CD4-positive, alpha-beta T cell treated with Interleukin-15 for 1 hour (primary cell): ENCODE results near the gene JAZF1.

Experiments
- DNase-seq: peaks from one replicate; pipeline ENCODE4 v3.0.0-alpha.2; 2020

The JAZF1 gene

GRCh38 chr7:27999829-28000228 lies 180.8 kb downstream of the JAZF1 start:
- DNase-seq: no peak

DNA sequence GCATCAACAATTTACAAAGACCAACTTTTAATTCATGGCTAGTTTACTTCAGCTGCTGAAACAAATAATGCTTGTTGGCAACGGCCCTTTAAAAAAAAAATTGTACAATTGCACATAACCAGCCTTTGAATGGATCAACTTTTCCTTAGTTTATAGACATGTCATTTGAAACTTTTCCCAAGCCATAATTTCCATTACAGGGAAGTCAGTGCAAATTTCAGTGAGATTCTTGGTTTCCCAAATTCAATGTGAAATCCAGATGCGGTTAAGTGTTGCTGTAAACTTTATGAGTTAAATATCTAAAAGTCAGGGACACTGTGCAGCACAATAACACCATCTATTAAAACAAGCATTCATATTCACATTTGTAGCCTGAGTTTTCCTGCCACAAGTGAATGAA lies 182.2 kb downstream of the JAZF1 start:
- no peak for DNase-seq

- DNase-seq: no peak
Measured at GRCh38 chr7:27997188-27997707, 183.3 kb downstream of the JAZF1 start.

DNA sequence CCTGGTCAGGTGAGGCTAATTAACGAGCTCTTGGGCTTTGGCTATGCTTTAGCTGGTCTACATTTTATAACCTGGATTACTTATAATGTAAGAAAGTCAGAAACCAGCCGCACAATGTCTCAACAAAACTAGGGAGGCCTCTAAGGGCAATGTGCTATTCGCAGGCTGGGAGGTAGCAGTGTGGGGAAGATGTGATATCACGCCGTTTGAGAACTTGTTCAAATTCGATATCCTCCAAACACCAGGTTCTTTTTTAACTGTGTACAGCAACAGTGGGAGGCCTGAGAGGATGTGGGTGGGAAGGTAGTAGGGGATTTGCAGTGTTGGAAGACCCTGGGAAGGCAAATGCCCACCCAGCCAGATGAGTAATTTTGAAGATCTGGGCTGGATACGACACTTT lies 184.5 kb downstream of the JAZF1 start:
- no peak for DNase-seq

GRCh38 chr7:27995228-27995627 lies 185.4 kb downstream of the JAZF1 start:
- DNase-seq: no peak

DNA sequence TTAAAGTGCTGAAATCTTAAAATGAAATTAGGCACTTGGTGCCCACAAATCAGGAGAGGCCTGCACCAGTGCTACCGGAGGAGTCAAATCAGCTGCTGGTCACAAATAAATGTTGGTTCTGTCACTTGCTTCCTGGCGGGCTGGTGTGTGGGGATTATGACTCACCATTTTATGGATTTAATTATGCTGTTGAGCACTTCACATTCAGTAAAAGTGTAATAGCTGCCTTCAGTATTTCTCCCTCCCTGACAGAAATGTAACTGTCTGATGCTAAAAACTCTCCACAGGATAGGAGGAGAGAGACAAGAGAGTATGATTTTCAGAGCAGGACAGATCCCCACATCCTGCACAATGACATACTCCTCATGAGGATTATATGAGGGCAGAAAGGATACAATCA lies 186.0 kb downstream of the JAZF1 start:
- DNase-seq: no peak

DNA sequence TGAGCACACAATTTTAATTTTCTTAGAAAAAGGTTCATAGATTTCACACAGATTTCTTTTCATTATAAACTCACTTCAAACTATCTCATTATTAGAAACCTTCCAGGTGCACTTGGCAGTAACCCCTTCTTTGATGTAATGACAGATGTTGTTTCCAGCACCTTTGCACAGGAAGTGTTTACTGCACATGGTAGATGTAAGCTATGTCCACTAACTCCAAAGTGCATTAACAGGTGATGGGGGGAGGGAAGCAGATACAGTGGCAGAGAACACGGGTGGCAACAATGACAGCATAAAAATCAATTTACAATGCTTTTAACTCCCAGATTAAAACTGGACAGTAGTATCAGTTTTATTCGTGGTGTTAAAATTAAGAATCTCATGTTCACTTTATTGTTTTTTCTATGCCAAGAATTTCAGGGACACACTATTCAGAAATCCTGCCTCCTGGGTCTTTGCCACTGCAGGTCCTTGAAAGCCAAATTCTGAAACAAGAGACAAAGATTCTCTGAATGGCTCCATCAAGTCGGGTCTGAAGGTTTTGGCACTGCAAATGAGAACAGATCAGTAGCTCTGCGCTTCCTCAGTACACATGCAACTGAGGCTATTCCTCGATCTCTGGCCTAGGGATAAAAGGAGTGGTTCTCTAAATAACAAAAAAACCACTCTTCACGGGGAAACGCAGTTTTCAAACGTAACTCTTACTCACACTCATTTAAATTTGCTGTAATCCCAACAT lies 187.7 kb downstream of the JAZF1 start:
- no peak for DNase-seq

DNA sequence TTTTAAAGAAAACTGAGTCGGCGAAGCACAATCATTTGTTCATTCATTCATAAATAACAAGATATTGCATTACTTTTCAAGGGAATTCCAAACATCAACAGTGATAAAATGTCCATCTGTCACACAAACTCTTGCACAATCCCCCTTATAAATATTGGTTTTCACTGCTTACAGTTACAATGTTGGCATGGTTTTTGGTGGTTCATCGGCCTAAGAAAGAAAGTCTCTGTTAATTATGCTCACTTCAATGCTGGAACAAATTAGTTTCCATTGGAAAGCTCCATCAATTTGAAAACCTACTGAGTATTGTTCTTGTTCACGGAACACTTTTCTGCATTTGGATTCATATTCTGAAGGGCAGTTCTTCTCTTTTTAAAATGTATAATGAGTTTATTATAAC lies 188.5 kb downstream of the JAZF1 start:
- DNase-seq: no peak

DNA sequence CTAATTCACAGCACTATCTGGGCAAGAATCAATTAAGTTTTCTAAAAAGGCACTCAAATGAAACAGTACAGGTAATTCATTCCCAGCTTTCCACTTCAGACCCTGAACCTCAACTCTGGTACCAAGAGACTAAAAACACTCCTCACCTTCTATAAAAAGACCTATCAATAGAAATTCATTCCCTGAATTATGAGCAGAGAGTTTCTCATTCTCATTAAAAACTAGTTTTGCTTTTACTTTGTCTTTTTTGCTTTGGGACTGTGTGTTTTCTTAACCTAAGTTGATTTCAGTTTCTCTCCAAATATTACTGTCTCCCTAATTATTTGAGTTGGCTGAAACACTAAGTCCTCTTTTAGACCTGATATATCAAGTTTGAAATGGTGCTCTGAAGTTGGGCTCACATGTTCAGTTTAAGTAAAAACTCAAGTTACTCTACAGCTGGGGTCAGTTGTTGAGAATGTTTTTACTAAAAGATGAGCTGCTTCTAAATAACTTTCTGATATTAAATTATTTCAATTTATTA lies 189.5 kb downstream of the JAZF1 start:
- DNase-seq: no peak

DNA sequence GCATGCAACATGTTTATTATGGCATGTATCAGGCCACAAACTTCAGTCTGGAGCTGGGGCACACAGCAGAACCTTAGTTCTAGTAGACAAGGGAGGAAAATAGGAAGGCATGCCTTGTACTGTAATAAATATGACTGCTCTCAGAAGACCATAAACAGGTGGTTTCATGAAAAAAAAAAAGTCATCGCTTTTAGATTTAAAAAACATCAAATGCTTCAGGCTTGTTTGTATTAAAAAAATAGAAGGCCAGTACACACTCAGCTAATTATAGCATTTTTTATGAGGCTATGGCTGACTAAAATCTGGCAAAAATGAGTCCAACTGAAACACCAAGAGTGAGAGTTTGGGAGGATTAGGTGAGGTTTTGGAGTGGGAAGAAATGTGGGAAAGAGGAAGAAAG lies 204.1 kb downstream of the JAZF1 start:
- no peak for DNase-seq

- DNase-seq: no peak
Measured at GRCh38 chr7:27973625-27974024, 207.0 kb downstream of the JAZF1 start.

- no peak for DNase-seq
Measured at GRCh38 chr7:27972276-27972675, 208.3 kb downstream of the JAZF1 start.

- DNase-seq: no peak
Measured at GRCh38 chr7:27971171-27971812, 209.3 kb downstream of the JAZF1 start.

DNA sequence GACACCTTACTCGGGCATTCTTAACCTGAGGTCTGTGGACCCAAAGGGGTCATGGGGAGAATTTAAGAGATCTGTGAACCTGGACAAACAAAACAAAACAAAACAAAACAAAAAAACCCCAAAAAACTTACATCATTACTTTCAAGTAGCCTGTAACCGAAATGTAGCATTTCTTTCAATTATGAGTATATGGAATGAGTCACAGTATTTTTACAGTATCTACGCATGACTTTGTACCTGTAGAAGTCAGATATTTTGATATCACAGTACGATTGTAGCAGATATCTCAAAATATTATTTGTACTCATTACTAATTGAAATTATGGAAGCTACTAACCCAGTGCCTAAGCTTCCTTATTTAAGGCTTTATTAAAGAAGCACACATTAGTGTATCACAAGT lies 210.2 kb downstream of the JAZF1 start:
- no peak for DNase-seq

DNA sequence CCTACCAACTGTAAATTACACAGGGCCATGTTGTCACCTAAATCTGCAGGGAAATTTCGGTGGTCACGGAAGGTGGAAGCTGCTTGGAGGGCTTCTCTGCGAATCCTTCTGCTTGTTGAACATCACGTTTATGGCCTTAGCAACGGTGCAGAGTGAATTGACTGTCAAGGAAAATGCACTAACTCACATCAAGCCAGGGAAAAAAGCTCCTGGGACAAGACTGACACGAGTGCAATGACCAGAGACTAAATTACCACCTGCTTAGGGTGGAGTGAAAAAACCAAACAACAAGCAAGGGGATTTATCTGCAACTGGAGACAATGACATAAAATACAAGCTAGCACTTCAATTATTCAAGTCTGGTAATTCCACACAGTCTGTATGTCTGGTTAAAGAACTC lies 211.2 kb downstream of the JAZF1 start:
- no peak for DNase-seq

GRCh38 chr7:27967639-27968038 lies 213.0 kb downstream of the JAZF1 start:
- DNase-seq: no peak

DNA sequence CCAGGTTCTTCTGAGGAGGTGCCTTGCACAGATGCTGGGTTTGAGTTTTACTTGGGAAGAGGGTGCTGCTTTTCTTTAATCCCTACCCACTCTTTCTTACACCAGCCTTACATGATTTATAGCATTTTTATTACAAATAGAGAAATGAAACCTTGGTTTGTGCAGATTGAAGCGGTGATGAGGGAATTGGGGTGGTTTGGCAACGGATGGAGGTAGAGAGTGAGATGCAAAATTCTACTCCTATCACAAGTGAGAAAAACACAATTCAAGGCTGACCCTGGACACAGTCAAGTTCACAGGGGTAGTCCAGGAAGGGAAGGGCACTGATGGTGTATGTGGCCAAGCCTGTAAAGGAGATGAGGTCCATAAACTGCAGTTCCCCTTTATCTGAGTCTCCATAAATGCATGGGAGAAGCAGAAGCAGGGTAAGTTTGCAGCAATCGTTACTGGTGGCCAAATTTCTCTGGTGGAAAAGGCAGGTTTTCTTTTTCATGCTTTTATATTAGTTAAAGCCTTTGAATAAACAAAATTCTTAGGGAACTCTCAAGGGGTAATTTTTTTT lies 214.3 kb downstream of the JAZF1 start:
- no peak for DNase-seq

- no peak for DNase-seq
Measured at GRCh38 chr7:27965650-27966049, 214.9 kb downstream of the JAZF1 start.

GRCh38 chr7:27964820-27965219 lies 215.8 kb downstream of the JAZF1 start:
- DNase-seq: no peak

DNA sequence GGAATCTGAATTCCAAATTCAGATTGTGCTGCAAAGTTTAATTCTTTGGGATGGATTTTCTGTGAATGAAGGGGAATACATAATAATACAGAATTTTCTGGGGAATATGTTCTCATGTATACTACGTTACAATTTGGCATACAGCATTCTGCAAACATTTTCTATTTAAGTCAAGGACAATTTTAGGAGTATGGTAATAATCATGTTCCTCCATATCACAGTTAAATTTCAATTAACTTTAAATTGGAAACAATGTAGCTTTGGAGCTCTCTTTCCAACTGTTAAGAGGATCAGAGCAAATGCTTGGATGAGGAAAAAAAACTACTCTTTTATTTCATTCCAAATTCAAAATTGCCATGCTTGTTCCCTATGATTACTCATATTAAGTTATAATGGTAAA lies 217.5 kb downstream of the JAZF1 start:
- DNase-seq: no peak

GRCh38 chr7:27962273-27962672 lies 218.3 kb downstream of the JAZF1 start:
- DNase-seq: no peak

- DNase-seq: no peak
Measured at GRCh38 chr7:27961255-27961654, 219.3 kb downstream of the JAZF1 start.

GRCh38 chr7:27960415-27960814 lies 220.2 kb downstream of the JAZF1 start:
- DNase-seq: no peak

DNA sequence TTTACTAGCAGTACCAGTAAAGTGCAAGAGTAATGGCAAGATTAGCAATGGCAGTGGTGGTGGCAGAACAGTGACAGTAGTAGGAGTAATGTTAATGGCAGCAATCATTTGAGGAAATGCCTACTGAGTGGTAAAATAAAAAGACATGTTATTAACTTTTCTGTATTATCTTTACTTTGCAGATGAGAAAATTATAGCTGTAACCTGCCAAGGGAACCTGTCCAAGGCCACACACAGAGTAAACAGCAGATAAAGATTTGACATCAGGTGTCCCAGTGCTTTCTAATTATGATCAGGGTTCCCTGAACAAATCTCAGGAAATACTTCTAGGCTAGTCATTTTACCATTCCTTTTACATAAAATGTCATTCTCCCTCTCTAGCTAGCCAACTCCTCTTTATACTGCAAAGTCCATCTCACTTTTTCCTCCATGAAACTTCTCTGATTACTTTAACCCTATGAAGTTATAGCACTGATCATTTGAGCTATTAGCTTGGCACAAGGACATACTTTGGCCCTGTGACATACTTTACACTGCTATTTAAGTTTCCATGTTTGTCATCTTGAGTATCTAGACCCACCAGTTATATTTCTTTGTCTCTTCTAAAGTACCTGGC lies 221.6 kb downstream of the JAZF1 start:
- no peak for DNase-seq
